T-helper 2 cell treated with Interferon-gamma antibody and Interleukin-4, amounts not matched to agents 100 ng/mL and 5 ng/mL, for 36 hours (primary cell): ENCODE results near the gene PAX1. TPM values are rescaled to one million over a fixed set of nuclear protein-coding genes. Genes with fewer than 3 reads are reported as not detected.

ENCODE experiments used
- intact Hi-C: fragments of 100-400 bp; cut with micrococcal nuclease; formaldehyde crosslinking; loops from one replicate; pipeline ENCODE4 v1.15.1; 2023
- total RNA-seq: library from RNA; stranded (reverse); gene quantifications from 2 replicates; pipeline ENCODE4 v1.2.3, GENCODE V29; 2022

The PAX1 gene
- total RNA-seq: not detected in 2 replicates

GRCh38 chr20:21705575-21706260 is at the start of gene PAX1:
Gene PAX1, plus strand, starts transcription at chr20:21705664. Its CDS starts 49 bp downstream, at chr20:21705713.
- intact Hi-C loops: no loop called here

GRCh38 chr20:21656308-21657067 is 49.0 kb upstream of the PAX1 start:
- intact Hi-C loops: no loop called here

GRCh38 chr20:21661488-21662055 is 43.9 kb upstream of the PAX1 start:
- intact Hi-C loops: no loop called here

GRCh38 chr20:21663465-21663864 is 42.0 kb upstream of the PAX1 start:
- intact Hi-C loops: no loop called here

GRCh38 chr20:21665687-21666446 is 39.6 kb upstream of the PAX1 start:
- intact Hi-C loops: no loop called here

- intact Hi-C loops: no loop called here
These were observed 35.3 kb upstream of the PAX1 start for GRCh38 chr20:21670126-21670525.

GRCh38 chr20:21670981-21671380 is 34.5 kb upstream of the PAX1 start:
- intact Hi-C loops: no loop called here

- intact Hi-C loops: no loop called here
These were observed 28.2 kb upstream of the PAX1 start for GRCh38 chr20:21677261-21677660.

- intact Hi-C loops: no loop called here
These were observed 27.7 kb upstream of the PAX1 start for GRCh38 chr20:21677781-21678180.

- intact Hi-C loops: no loop called here
These were observed 24.1 kb upstream of the PAX1 start for GRCh38 chr20:21681234-21681921.

- intact Hi-C loops: no loop called here
These were observed 23.5 kb upstream of the PAX1 start for GRCh38 chr20:21681922-21682318.

GRCh38 chr20:21682521-21682954 is 22.9 kb upstream of the PAX1 start:
- intact Hi-C loops: no loop called here

- intact Hi-C loops: no loop called here
These were observed 20.8 kb upstream of the PAX1 start for GRCh38 chr20:21684671-21685070.

GRCh38 chr20:21685981-21686380 is 19.5 kb upstream of the PAX1 start:
- intact Hi-C loops: no loop called here

- intact Hi-C loops: no loop called here
These were observed 12.1 kb upstream of the PAX1 start for GRCh38 chr20:21693322-21693721.

- intact Hi-C loops: no loop called here
These were observed 6.8 kb upstream of the PAX1 start for GRCh38 chr20:21698494-21699215.

- intact Hi-C loops: no loop called here
These were observed 6.3 kb upstream of the PAX1 start for GRCh38 chr20:21699216-21699508.

GRCh38 chr20:21701171-21701876 is 4.1 kb upstream of the PAX1 start:
- intact Hi-C loops: loop anchor here (5.0 kb wide), 3 partner anchors 356 to 1334 kb away; partner anchors contain the start of genes FOXA2 and INSM1

- intact Hi-C loops: loop anchor here (2.0 to 5.0 kb wide), 4 partner anchors 189 to 1335 kb away; partner anchors contain the start of genes FOXA2 and INSM1
These were observed 3.4 kb upstream of the PAX1 start for GRCh38 chr20:21702016-21702415.
